Panc1 (cell line): ENCODE results near the gene HLCS. TPM values are rescaled to one million over a fixed set of nuclear protein-coding genes. Genes with fewer than 3 reads are reported as not detected.

Source experiments
- ATAC-seq: fragments of 200-7000 bp; cut with Tn5 transposase; 2 replicates; pipeline ENCODE4 v1.9.1; 2020; ENCODE audit warnings: mild to moderate bottlenecking, moderate library complexity
- BruUV-seq: library from RNA; stranded (reverse); fragments of 400-500 nt; replicated peaks from 2 replicates; lab custom pipeline; 2021; lab: Mats Ljungman, UMichigan
- CTCF ChIA-PET: fragments of 300-600 bp; sonication (Branson Sonifier 250); formaldehyde crosslinking; loops from one replicate; lab custom pipeline; 2022; ENCODE audit warnings: antibody characterized with exemption; lab: Charles Lee
- POLR2A ChIA-PET: fragments of 300-600 bp; sonication (Branson Sonifier 250); formaldehyde crosslinking; loops from one replicate; lab custom pipeline; 2022; ENCODE audit warnings: antibody characterized with exemption; lab: Charles Lee
- DNase-seq: peaks from one replicate; pipeline ENCODE4 v3.0.0-alpha.2; 2010; ENCODE audit warnings: low read depth, low spot score
- H3K27ac ChIP-seq: 2 replicates; pipeline ENCODE4 v1.5.1; 2011; ENCODE audit warnings: mild to moderate bottlenecking, low read length, inconsistent platforms
- H3K27me3 ChIP-seq: fragments of 200-500 bp; sonication (Bioruptor generic); 2 replicates; pipeline ENCODE4 v1.6.0; 2014; ENCODE audit warnings: low read length, inconsistent platforms; ENCODE audit not compliant: control insufficient read depth, insufficient read depth
- H3K36me3 ChIP-seq: fragments of 200-500 bp; sonication (Bioruptor generic); 2 replicates; pipeline ENCODE4 v1.5.1; 2014; ENCODE audit warnings: inconsistent platforms, mild to moderate bottlenecking, low read length, moderate library complexity; ENCODE audit not compliant: control insufficient read depth, insufficient read depth
- H3K4me1 ChIP-seq: 2 replicates; pipeline ENCODE4 v1.5.1; 2011; ENCODE audit warnings: inconsistent platforms, mild to moderate bottlenecking, low read length, moderate library complexity; ENCODE audit not compliant: control insufficient read depth, insufficient read depth
- H3K4me3 ChIP-seq, 2 experiments: 2 replicates each; pipeline ENCODE4 v1.5.1; 2011 to 2012; ENCODE audit warnings: low read depth in 2 of 2, low read length in 2 of 2, mild to moderate bottlenecking in 2 of 2, inconsistent platforms in 1 of 2, moderate library complexity in 1 of 2
- H3K9me3 ChIP-seq: fragments of 200-500 bp; sonication (Bioruptor generic); 2 replicates; pipeline ENCODE4 v1.5.1; 2014; ENCODE audit warnings: low read depth, mild to moderate bottlenecking, inconsistent platforms, low read length, moderate library complexity; ENCODE audit not compliant: control insufficient read depth, insufficient read depth
- CTCF ChIP-seq: fragments of 450-650 bp; IDR thresholded peaks from 2 replicates; pipeline ENCODE4 v1.5.1; 2017; ENCODE audit warnings: mild to moderate bottlenecking
- POLR2AphosphoS5 ChIP-seq: IDR thresholded peaks from 2 replicates; pipeline ENCODE4 v1.6.1; 2012; ENCODE audit warnings: mild to moderate bottlenecking, low read depth, low read length, moderate library complexity
- SIN3A ChIP-seq: IDR thresholded peaks from 2 replicates; pipeline ENCODE4 v1.6.1; 2012; ENCODE audit warnings: low read depth, mild to moderate bottlenecking, low read length, moderate library complexity, borderline replicate concordance; ENCODE audit not compliant: insufficient read depth
- TCF7L2 ChIP-seq: IDR thresholded peaks from 2 replicates; pipeline ENCODE4 v1.6.1; 2011; ENCODE audit warnings: mild to moderate bottlenecking, low read depth, low read length, inconsistent platforms
- in situ Hi-C: cut with HindIII; loops from 2 replicates; pipeline ENCODE4 v1.10.0; 2016; ENCODE audit warnings: low sequenced_read_pairs, low pct_unique_long_range_greater_than_20kb
- intact Hi-C: fragments of 100-400 bp; cut with micrococcal nuclease; formaldehyde crosslinking; loops from one replicate; pipeline ENCODE4 v1.10.0; 2022; ENCODE audit not compliant: unreplicated experiment
- total RNA-seq: library from RNA; stranded (reverse); gene quantifications from one replicate; pipeline ENCODE4 v1.2.1, GENCODE V29; 2021; ENCODE audit not compliant: unreplicated experiment
- TF ChIP-seq, protein P1 (sequence below), 2 experiments: IDR thresholded peaks; 2 replicates each; pipeline ENCODE4 v1.6.1; 2011 to 2012; ENCODE audit warnings: low read depth in 2 of 2, control low read depth in 1 of 2, low read length in 1 of 2, mild to moderate bottlenecking in 1 of 2, moderate library complexity in 1 of 2; ENCODE audit not compliant: insufficient read depth in 1 of 2

Gene HLCS
- total RNA-seq, 1 experiment from 2014 or later: 15.3 TPM

GRCh38 chr21:36974851-36975192 lies 8.4 kb upstream of the HLCS start:
- H3K4me3 ChIP-seq: no peak overlapping the region
- no peak overlapping the region for H3K27ac ChIP-seq
- no peaks in the 10 kb centered on the region for H3K9me3 ChIP-seq
- TF ChIP-seq, protein P1, sequence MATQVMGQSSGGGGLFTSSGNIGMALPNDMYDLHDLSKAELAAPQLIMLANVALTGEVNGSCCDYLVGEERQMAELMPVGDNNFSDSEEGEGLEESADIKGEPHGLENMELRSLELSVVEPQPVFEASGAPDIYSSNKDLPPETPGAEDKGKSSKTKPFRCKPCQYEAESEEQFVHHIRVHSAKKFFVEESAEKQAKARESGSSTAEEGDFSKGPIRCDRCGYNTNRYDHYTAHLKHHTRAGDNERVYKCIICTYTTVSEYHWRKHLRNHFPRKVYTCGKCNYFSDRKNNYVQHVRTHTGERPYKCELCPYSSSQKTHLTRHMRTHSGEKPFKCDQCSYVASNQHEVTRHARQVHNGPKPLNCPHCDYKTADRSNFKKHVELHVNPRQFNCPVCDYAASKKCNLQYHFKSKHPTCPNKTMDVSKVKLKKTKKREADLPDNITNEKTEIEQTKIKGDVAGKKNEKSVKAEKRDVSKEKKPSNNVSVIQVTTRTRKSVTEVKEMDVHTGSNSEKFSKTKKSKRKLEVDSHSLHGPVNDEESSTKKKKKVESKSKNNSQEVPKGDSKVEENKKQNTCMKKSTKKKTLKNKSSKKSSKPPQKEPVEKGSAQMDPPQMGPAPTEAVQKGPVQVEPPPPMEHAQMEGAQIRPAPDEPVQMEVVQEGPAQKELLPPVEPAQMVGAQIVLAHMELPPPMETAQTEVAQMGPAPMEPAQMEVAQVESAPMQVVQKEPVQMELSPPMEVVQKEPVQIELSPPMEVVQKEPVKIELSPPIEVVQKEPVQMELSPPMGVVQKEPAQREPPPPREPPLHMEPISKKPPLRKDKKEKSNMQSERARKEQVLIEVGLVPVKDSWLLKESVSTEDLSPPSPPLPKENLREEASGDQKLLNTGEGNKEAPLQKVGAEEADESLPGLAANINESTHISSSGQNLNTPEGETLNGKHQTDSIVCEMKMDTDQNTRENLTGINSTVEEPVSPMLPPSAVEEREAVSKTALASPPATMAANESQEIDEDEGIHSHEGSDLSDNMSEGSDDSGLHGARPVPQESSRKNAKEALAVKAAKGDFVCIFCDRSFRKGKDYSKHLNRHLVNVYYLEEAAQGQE (IDR thresholded peaks at IDR 0.05; ENCODE audit: insufficient read depth in 1 of 2, low read depth in 2 of 2, low read length in 1 of 2): no peak
- no peak for TF ChIP-seq TCF7L2
- no peak for TF ChIP-seq POLR2AphosphoS5
- no peak for TF ChIP-seq CTCF
- TF ChIP-seq SIN3A: no peak
- no TSS peak for BruUV-seq
- no peaks in the 10 kb centered on the region for H3K36me3 ChIP-seq
- peaks cover 11% of the 10 kb centered on the region for H3K4me1 ChIP-seq
- POLR2A ChIA-PET: interaction anchor here (0.6 kb wide), 1 partner anchor 328 kb away, joined by 5 read pairs; no protein-coding TSS in a partner anchor
- no peak for ATAC-seq
- intact Hi-C loops: no loop called here
- CTCF ChIA-PET: no interaction called here
- in situ Hi-C loops: no loop called here
- no peak for DNase-seq
- H3K27me3 ChIP-seq: no peaks in the 10 kb centered on the region

- POLR2A ChIA-PET: interaction anchor here (0.6 kb wide), 1 partner anchor 329 kb away, joined by 5 read pairs; no protein-coding TSS in a partner anchor
- intact Hi-C loops (no loop called here), in situ Hi-C loops (no loop called here)
- CTCF ChIA-PET: no interaction called here
- Histone ChIP-seq H3K27me3 (no peaks in the 10 kb centered on the region), H3K27ac (no peak overlapping the region), H3K9me3 (no peaks in the 10 kb centered on the region), H3K4me3 (no peak overlapping the region), H3K36me3 (no peaks in the 10 kb centered on the region), H3K4me1 (peaks cover 11% of the 10 kb centered on the region)
- TF ChIP-seq SIN3A (no peak), CTCF (no peak), TCF7L2 (no peak), POLR2AphosphoS5 (no peak)
- TF ChIP-seq, protein P1 (IDR thresholded peaks at IDR 0.05; ENCODE audit: insufficient read depth in 1 of 2, low read depth in 2 of 2, low read length in 1 of 2): no peak
- DNase-seq: no peak
- BruUV-seq: no TSS peak
- ATAC-seq: no peak
Measured at GRCh38 chr21:36973986-36974850, 7.7 kb upstream of the HLCS start.
